Stimulated activated CD8-positive, alpha-beta memory T cell treated with anti-CD3 and anti-CD28 coated beads, Interleukin-15, amount 100 ng/mL, for 24 hours (primary cell): ENCODE data around the gene USP28.
"Not testable (repeated sequence)": the region's sequence is repeated elsewhere in the genome, so short reads cannot be mapped to it uniquely, and the experiment has no call there.

Experiments
- DNase-seq: peaks from one replicate; pipeline ENCODE4 v3.0.0-alpha.2; 2020; ENCODE audit warnings: low read depth

Gene USP28, protein sequence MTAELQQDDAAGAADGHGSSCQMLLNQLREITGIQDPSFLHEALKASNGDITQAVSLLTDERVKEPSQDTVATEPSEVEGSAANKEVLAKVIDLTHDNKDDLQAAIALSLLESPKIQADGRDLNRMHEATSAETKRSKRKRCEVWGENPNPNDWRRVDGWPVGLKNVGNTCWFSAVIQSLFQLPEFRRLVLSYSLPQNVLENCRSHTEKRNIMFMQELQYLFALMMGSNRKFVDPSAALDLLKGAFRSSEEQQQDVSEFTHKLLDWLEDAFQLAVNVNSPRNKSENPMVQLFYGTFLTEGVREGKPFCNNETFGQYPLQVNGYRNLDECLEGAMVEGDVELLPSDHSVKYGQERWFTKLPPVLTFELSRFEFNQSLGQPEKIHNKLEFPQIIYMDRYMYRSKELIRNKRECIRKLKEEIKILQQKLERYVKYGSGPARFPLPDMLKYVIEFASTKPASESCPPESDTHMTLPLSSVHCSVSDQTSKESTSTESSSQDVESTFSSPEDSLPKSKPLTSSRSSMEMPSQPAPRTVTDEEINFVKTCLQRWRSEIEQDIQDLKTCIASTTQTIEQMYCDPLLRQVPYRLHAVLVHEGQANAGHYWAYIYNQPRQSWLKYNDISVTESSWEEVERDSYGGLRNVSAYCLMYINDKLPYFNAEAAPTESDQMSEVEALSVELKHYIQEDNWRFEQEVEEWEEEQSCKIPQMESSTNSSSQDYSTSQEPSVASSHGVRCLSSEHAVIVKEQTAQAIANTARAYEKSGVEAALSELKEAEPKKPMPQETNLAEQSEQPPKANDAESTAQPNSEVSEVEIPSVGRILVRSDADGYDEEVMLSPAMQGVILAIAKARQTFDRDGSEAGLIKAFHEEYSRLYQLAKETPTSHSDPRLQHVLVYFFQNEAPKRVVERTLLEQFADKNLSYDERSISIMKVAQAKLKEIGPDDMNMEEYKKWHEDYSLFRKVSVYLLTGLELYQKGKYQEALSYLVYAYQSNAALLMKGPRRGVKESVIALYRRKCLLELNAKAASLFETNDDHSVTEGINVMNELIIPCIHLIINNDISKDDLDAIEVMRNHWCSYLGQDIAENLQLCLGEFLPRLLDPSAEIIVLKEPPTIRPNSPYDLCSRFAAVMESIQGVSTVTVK

DNA sequence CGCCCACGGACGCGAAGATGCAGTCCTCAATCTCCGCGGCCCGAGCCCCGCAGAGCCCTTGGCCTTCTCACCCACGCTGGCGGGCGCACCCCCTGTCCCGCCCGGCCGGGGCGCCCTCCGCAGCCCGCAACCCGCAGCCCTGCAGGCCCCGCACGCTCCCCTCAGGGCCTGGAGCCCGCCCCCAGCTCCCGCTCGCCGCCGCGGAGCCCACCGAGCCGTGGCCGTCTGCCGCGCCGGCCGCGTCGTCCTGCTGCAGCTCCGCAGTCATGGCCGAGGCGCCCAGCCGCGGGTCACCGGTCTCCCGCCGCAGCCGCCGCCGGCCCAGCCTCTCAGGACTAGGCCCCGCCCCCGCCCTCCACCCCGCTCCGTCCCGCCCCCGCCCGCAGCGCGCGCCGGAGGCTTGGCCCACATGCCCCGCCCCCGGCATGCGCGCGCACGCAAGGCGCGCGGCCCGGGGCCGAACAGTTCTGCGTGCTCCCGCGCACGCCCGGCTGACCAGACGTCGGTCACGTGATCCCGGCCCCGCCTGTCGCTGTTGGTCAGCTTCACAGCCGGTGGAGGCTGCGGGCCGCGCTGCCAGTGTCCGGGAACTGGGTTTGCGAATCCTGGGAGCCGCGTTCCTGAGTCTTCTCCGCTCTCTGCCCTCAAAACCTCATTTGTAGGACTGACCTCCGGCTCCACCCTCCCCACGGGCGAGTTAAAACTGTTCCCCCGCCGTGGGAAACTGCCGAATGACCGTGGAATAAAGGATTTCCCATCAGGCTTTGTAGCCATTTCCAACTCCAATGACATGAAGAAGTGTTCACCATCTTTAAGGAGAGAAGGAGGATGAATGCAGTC lies at the start of gene USP28:
Gene USP28 (minus strand): TSS at position 339 of the 840 bp plus-strand sequence. CDS start 71 bp downstream, at position 268.
- DNase-seq, result peak; percentile 67

DNA sequence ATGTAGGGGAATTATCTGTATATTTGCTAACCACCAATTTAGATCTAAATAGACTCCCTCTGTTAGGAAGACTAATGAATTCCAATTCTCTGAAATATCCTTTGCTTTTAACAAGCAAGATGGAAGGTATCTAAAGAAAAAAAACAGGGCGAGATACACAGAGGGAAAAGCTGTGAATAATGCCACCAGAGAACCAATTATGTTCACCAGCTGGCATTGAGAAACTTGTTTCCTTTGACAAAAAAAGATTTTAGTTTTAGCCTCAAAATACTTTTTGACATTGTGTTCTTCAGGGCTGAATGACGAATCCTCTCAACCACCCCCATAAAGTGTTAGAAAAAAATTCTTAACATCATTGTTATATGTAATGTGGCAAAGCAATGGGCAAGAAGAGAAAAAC lies 48.2 kb upstream of the USP28 start:
- no peak for DNase-seq

DNA sequence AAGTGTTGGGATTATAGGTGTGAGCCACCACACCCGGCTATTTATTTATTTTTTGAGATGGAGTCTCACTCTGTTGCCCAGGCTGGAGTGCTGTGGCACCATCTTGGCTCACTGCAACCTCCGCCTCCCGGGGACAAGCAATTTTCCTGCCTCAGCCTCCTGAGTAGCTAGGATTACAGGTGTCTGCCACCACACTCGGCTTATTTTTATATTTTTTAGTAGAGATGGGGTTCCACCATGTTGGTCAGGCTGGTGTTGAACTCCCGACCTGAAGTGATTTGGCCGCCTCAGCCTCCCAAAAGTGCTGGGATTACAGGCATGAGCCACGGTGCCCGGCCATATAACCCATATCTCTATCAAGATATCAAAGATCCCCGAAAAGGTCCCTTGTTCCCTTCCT lies 36.1 kb upstream of the USP28 start:
- not testable (repeated sequence) for DNase-seq

DNA sequence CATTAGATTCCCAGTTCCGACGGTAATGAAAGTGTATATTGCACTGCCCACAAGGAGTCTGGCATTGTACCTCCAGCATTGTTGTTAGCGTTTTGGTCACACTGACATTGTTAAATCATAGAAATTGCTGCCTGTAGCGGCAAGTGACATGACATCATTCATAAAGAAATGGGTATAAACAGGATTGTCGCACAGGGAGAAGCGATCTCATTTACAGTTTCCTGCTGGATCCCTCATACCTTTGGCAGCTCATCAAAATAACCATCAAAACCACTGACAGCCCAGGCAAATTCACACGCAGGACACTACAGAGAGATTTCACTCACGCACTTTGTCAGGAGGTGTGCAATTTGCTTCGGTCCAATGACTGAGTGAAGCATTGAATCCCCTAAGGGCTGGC lies 32.7 kb upstream of the USP28 start:
- no peak for DNase-seq

DNA sequence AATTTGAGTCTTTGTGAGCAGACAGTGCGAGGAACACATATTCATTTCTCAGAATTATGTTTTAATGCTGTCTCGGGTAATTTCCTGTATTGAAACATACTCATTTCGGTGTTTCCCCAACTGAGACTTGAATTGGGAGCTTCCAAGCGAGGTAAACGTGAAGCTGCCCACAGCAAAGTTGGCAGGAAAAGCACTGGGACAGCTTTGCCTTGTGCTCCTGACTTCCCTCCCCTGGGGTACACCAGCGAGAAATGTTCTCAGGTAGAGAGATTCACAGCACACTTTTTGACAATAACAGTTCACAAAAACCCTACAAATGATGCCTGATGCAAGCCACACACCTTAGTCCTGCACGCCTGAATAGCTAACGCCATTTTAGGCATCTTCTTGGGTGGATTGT lies 32.3 kb upstream of the USP28 start:
- DNase-seq, result no peak

DNA sequence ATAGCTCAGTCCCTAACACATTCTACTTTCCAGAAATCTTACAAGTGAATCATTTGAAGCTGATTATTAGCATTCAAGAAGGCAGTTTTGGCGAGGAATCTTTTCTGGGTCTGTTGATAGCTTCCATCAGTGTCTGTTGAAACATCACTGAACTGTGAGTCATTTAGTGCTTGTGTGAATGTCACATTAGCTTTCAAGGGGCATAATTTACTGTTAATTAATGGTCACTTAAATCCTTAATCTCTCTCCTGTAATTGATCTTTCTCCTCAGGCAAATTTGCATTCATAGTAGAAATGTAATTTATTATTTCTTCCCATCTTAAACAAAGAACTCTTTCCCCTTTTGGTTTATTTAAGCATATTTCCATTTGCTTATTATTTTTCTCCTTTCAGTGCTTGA lies 31.8 kb upstream of the USP28 start:
- DNase-seq, result no peak

DNA sequence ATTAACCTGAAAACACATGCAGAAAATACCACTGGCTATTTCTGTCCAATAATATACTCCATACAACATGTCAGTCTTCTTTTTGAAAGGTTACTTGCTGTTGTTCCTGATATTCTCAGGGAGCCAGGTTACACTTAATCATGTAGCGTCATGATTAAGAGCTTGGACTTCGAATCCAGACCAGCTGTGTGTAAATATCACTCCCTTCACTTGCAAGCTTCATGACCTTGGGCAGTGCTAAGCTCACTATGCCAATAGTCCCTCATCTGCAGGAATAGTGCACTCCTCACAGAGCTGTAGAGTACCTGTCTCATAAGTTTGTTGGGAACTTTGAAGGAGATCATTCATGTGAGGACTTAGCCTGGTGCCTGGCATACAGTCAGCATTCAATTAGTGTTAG lies 31.1 kb upstream of the USP28 start:
- DNase-seq, result no peak

DNA sequence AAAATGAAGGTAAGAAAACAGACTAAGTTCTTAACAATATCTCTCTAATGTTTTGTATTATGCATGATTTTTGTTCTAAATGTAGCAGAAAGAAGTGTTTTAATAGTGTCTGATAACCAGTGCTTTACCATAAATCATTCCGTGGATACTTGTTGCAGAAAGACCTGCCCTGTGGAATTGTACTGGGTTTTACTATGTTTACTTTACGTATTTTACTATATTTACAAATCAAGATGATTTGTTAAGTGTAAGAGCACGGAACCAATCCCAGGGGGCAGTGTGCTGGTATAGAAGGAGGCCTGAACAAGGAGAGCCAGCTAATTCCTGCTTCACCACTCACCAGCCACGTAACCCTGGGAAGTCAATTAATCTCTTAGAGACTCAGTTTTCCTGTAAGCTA lies 30.7 kb upstream of the USP28 start:
- DNase-seq, result no peak

DNA sequence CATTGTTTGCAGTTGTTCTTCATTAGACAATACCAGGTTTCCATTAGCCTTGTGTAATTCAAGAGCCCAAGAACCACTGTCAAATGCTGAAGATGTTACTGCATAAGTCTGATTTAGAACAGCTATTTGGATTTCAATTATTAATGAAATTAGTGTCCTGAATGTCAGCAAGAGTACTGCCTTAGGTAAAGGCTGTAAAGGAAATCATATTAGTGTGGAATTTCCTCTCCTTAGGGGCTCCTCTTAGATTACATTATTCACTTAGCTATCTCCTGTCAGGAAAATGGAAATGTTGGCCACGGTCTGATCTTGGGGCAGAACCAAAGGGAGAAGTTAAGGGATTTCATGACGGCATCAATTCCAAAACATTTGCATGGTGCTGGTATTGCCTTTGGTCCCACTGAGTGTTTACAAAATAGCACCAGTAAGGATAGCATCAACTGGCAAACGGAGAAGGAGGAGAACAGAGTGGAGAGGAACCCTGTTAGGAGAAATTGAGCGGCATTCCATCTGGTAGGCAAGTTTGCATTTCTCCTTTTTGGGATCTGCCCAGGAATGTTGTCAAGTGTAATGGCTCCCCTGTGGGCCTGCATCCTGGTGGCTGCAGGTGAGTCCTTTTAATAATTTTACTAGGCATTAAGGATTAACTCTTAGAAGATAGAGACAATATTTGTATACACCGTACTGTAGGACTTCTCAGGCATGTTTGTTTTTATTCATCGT lies 29.2 kb upstream of the USP28 start, which contains the start of gene HTR3B:
Gene HTR3B (plus strand): TSS at position 418 of the 723 bp plus-strand sequence. CDS start 138 bp downstream, at position 556.
- DNase-seq, result no peak

DNA sequence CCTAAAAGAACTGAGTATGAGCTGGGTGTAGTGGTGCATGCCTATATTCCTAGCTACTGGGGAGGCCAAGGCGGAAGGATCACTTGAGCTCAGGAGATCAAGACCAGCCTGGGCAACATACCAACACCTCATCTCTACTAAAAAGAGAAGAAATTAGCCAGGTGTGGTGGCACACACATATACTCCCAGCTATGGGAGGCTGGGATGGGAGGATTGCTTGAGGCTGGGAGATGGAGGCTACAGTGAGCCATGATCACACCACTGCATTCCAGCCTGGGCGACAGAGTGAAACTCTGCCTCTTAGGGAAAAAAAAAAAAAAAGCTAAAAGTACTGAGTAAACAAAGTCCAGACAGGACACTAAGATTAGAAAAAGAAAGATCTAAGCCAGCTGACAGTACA lies 25.8 kb upstream of the USP28 start:
- no peak for DNase-seq

DNA sequence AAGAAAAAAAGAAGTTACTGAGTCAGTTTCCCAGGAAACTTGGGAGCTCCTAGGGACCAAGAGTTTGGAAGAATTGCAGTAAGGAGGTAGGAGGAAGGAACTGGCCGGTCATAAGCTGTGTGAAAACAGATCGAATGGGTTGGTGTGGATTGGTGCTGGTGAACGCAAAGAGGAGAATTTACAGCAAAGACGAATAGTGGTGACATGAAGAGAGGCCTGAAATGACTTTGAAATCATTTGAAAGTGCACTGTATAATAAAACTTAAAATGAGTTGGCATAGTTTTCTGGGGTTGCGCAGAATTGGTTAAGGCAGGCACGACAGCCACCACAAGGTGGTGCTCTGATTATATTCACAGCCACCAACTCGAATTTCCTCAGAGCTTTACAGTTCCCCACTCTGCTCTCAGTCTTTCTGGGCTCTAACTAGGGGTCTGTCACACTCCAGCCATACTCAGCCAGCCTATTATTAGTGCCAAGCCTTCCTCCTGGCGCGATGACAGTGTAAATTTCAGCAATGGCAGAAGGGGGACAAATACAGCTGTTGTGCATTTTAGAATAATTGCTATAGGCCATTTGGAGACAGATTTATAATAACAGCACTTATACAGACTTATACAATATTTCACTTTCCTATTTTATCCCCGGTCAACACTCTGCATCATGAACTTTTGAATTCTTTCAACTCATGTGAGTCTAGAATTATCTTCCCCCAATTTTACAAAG lies 20.9 kb upstream of the USP28 start:
- no peak for DNase-seq

DNA sequence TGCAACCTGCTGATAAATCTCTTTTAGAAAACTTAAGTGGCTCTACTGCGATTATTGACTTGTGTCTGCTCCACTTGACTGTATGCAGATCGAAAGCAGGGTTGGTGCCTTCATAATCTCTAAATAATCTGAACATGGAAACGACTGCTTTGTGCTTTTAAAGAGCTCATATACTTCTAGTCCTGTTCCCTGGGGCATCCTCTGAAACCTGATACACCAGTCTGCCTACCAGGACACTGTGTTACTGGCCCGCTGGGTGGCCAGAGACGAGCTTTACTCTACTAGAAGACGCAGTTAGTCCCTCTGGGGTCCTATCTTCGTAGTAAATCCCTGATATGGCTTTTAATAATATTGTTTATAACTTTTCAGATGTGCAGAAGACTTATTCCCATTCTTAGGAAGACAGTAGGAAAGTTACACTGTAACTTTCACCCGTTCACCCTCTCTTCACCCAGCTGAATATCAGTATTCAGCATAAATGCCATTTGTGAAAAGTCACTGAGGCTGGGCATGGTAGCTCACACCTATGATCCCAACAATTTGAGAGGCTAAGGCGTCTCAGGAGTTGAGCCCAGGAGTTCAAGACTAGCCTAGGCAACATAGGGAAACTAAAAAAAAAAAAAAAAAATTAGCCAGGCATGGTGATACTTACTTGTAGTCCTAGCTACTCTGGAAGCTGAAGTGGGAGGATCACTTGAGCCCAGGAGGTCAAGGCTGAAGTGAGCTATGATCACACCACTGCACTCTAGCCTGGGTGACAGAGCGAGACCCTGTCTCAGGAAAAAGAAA lies 20.2 kb upstream of the USP28 start:
- no peak for DNase-seq

DNA sequence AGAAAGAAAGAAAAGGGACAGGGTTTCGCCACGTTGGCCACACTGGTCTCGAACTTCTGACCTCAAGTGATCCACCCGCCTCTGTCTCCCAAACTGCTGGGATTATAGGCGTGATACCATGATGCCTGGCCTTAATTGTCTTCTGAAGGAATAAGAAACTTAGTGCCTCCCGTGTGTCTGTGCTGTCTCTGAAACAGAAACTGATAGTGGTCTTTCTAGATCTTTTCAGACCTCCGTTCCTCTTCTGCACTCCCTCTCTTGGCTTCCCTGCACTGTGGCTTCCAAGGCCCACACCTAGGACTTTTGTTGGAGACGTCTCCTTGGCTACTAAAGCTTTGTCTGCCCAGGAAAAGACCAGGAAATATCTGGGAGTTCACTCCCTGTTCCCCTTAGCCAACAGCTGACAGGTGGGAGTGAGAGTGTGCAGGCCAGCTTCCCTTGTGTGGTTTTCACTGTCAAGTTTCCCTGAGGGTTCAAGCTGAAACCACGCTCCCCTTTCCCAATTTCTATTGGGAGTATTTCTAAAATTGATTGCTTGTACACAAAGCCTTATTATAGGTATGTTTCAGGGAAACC lies 19.1 kb upstream of the USP28 start:
- no peak for DNase-seq

DNA sequence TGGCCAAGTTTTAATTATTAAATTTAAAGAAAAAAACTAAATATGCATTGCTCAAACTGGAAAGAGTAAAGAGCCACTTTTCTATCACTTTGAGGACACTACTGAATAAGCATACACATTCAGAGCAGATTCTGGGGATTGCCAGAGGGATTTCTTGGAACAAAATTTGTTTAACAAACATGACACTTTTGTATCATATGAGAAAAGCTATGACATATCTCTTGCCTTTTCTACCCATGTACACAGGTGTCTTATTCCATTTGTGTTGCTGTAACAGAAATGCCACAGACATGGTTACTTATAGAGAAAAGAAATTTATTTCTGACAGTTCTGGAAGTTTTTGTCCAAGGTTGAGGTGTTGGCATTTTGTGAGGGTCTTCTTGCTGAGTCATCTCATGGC lies 13.5 kb upstream of the USP28 start:
- no peak for DNase-seq

DNA sequence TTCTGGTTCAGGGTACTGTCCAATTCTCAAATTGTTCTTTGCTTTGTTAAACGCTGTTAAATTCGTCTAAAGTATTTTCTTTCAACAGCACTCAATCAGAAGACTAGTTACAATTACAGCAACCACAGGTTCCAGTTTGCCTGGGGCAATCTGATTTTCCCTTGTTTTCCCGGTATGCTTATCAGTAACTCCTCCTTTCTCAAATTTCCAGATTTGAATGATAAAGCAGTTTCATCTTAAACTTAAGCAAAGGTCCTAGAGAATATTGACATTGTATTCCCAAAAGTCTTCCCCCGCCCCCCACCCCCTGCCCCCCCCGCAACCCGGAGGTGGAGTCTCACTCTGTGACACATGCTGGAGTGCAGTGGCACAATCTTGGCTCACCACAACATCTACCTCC lies 10.5 kb upstream of the USP28 start:
- no peak for DNase-seq

DNA sequence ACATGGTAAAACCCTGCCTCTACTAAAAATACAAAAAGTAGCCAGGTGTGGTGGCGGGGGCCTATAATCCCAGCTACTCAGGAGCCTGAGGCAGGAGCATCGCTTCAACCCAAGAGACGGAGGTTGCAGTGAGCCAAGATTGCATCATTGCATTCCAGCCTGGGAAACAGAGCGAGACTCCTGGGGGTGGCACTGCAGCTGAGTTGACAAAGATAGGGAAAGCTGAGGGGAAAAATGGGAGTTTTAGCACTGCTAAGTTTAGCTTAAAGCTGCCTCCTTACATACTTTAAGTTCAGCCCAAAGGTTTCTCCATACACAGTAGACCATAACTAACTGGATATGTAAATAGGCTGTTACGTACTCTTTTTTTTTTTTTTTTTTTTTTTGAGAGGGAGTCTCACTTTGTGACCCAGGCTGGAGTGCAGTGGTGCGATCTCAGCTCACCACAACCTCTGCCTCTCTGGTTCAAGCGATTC lies 9.0 kb upstream of the USP28 start:
- no peak for DNase-seq

DNA sequence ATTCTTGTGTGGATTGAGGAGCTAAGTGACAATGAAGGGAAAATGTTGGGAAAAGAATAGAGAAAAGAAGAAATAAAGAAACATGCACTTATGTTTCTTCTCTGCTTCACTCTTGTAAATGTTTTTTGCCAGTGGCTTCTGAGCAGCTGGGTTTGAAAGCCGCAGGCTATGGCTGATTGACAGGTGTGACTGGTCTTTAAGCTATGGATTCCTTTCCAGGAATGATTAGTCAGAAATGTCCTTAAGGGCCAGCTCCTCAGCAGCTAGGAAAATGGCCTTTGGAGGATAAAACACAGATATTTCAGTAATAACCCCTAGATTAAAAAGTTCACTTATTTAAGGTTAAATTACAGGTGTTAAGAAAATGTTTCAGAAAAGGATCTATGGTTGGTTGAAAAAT lies 6.5 kb upstream of the USP28 start:
- DNase-seq, result no peak

DNA sequence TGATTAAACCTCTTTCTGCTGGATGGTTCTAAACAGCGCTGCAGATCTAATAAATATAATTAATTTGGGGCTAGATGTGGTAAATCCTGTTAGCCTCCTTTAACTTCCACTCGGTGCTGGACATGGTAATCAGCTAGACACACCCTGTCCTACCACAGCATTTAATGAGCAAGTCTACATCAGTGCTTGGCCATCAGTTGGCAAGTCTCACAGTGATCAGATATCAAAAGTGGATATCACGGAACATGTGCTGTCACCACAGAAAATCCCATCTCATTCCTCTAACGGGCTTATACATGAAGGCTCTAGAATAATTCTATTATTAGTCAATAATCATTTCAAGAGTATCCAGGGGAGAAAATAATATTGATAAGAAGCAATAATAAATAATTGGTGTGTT lies 5.6 kb upstream of the USP28 start:
- no peak for DNase-seq

DNA sequence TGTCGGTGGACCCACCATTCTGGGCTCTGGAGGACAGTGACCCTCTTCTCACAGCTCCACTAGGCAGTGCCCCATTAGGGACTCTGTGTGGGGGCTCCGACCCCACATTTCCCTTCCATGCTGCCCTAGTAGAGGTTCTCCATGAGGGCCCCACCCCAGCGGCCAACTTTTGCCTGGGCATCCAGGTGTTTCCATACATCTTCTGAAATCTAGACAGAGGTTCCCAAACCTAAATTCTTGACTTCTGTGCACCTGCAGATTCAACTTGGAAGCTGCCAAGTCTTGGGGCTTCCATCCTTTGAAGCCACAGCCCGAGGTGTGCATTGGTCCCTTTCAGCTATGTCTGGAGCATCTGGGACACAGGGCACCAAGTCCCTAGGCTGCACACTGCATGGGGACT lies 4.1 kb upstream of the USP28 start:
- DNase-seq, result not testable (repeated sequence)
